HG03066 (cell line): ENCODE results near the gene CEP350.

Experiments
- ATAC-seq: cut with Tn5 transposase; IDR thresholded peaks from one replicate; pipeline ENCODE4 v1.9.1; 2021; ENCODE audit warnings: low read depth; ENCODE audit not compliant: unreplicated experiment

Gene CEP350

DNA sequence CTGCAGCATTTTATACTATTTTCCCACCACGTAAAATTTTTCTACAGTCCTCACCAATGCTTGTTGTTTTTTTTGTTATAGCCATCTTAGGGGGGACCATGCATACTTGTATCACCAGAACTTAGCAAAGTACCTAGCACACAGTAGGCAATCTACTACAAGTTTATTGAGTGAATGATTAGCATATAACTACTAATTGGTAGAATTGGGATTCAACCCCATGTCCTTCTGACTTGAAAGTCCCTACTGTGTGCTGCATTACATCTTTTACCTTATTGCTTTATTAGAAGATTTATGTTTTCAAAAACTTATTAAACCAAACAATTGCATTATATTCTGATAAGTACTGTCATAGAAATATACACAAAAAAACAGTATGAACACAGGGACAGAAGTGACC is 92.1 kb downstream of the CEP350 start:
- ATAC-seq: no peak

DNA sequence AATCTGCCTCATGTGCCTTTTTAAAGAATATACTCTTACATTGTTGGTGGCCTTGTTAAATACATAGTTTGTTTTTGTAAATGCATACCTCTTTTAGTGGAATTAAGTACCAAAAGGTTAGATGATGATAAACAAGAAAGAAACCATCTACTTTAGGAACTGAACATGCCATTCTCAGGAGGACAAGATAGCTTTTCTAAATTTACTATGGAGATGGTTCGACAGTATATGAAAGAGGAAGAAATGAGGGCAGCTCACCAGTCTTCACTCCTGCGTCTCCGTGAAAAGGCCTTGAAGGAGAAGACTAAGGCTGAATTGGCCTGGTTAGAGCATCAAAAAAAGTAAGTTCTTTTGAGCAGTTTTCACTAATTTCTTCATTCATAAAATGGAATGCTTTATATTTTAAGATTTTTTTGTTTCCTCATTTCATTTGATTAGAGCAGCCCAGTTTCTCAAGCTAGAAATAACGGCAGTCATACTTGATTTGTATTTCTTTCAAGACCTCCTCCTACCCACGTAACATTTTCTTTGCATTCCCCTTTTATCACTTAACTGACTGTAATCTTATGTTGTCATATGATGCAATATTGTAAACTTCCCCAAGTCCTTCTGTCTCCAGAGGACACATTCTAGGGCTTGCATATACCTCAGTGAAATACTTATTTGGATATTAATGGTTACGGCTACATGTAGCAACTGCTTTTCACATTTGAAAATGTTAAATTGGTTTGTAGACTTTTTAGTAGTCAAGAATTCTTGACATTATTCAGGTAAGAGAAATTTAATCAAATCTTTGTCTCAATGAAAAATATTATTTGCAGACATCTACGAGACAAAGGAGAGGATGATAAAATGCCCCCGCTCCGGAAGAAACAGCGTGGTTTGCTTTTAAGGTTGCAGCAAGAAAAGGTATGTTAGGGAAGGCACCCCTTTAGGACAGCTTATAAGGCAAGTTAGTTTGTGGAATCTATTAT is 99.3 kb downstream of the CEP350 start:
- no peak for ATAC-seq

DNA sequence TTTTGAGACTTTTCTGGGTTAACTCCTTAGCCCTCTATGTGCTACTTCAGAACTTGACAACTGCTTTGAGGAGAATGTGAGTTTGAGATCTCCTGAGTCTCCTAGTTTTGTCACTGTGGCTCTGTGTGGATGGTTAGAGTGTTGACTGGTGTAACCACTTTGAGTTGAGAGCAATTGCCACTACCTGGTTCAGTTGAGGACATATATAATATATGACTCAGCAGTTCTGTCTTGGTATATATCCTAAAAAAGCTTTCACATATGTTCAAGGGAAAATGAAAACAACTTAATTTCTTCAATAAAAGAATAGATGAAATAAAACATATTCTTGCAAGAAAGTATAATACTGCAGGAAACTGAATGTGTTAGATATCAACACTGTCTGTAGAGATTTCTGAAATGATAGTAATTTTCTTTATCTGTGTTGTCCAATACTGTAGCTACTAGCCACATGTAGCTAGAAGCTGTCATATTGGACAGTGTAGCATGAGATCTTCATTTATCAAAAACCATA is 103.3 kb downstream of the CEP350 start:
- no peak for ATAC-seq

DNA sequence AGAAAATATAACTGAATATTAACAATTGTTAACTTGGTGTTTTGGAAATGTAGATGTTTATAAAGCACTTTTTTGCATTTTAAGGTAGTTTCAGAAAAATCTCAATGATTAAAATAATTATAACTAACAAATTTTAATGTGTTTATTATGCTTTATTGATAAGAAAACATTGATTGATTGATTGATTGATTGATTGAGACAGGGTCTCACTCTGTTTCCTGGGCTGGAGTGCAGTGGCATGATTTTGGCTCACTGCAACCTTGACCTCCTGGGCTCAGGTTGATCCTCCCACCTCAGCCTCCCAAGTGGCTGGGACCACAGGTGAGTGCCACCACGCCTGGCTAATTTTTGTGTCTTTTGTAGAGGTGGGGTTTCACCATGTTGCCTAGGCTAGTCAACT is 106.4 kb downstream of the CEP350 start:
- ATAC-seq: no peak

DNA sequence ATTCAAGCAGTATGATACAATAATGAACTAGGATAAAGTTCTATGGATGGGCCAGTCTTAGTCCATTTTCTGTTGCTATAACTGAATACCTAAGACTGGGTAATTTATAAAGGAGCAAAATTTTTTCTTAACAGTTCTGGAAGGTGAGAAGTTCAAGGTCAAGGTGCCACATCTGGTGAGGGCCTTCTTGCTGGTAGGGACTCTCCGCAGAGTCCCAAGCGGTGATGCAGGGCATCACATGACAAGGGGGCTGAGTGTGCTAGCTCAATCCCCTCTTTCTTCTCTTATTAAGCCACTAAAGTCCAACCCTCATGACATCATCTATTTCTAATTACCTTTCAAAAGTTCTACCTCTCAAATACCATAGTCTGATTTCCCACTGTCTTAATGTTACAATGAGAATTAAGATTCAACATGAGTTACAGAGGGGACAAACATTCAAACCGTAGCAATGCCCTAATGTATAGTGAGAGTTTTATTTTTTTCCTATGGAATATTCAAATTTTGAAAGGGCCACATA is 107.9 kb downstream of the CEP350 start:
- no peak for ATAC-seq

DNA sequence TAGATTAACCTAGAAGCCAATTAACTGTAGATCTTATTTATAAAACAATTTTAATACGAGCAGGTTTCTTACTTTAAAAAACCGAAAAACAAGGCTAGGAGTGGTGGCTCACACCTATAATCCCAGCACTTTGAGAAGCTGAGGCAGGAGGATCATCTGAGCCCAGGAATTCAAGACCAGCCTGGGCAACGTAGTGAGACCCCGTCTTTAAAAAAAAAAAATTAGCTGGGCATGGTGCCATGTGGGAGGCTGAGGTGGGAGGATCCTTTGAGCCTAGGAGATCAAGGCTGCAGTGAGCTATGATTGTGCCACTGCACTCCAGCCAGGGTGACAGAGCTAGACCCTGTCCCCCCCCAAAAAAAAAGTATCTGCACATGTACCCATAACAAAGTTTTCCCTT is 110.8 kb downstream of the CEP350 start:
- no peak for ATAC-seq

DNA sequence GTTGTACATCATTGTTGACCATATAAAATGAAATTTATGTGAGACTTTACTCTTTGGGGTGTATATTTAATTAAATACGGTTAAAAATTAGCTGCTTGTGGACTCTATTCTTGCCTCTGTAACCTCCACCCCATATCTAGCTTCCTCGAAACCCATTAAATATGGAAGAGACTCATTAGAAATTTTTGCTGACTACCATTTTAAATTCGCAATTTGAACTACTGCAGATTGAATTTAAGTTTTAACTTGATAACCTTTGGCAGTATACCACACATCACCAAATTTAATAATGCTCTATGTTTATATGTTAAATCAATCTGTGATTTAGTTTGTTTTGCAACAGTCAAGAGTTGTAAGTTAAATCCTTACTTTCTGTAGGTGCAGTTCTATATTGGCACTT is 111.5 kb downstream of the CEP350 start:
- ATAC-seq: no peak

DNA sequence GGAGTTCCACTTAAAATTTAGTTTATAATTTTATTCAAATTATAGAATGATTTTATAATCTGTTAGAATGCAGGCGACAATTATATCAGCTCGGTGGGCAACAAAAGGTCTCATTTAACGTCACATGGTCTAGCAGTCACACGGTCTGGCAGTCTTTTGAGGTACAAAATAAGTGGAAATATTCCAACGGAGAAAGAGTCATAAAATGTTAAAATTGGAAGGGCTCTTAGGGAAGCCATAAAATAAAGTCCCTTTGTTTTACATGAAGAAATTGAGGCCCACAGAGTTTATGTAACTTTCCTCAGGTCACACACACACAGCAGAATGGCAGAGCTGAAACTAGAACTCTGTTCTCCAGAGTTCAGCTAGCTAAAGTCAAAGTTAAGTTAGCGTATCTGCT is 115.7 kb downstream of the CEP350 start:
- ATAC-seq: no peak

DNA sequence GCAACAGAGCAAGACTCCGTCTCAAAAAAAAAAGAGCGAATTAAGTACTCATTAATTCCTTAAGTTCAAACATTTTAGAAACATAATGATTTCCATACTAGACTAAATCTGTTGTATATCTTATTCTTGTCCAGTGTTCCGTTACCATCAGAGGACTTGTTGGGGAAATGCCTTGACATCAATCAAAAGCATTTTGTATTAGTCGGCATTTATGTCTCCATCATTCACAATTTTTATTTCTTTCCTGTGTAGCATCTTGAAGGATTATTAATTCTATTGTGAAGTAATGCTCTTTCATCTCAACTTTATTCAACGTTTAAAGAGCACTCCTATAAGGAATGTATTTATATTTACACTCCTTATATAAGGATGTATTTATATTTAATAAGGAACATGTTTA is 117.1 kb downstream of the CEP350 start:
- no peak for ATAC-seq

DNA sequence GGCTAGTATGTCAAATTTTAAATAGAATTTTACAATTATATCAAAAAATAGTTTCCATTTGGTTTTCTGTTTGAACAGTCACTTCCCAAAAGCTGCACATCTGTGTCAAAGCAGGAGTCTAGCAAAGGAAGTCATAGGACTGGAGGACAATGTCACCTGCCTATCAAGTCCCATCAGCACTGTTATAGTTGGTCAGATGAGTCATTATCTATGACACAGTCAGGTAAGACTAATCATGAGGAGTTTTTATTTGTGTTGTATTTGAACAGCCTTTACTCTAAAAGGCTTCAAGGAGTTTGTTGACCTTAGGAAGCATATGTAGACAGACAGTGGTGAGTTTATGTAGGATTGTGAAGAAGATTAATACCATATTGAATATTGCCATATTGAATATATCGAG is 125.8 kb downstream of the CEP350 start:
- ATAC-seq: no peak

DNA sequence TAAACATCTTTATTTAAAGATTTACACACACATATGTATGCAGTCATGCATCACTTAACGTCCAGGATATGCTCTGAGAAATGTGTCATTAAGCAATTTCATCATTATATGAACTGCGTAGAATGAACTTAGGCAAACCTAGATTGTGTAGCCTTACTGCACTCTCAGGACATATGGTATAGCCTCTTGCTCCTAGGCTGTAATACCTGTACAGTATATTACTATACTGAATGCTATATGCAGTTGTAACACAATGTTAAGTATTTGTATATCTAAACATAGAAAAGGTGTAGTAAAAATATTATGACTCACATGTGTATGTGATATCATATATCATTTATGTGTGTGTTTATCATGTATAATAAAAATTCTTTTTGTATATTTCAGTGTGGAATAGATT is 126.9 kb downstream of the CEP350 start:
- no peak for ATAC-seq

DNA sequence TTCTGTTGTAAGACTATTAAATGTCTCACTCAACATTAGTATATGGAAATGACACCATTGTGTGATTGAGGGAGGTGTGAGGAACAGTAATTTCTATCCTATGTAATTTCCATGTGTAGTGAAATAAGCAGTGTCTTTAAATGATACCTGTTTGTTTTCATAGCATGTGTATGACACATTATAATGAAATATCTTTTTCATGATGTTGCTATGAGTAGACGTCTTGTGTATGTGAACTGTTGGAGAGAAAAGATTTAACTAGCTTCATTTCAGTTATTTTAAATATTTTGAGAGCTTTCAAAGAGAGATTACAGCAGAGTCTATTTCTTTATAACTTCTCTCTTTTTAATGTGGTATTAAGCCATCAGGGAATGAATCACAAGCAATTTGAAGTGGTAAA is 128.6 kb downstream of the CEP350 start:
- ATAC-seq: no peak

DNA sequence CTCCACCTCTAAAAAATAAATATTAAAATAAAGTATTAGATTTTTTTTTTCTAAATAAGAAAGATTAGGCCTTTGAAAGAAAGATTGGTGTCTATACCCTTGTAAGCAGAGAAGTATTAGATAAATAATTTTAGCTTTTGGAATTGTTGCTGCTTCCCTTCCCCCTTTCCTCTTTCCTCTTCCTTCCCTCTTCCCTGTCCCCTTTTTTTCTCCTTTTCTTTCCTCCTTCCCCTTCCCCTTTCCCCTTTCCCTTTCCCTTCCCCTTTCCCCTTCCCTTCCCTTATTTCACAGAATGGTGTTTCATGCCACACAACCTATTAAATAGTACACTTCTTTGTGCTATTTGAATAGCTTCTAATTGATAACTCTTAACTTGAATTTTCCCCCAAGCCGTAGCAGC is 130.3 kb downstream of the CEP350 start:
- no peak for ATAC-seq

DNA sequence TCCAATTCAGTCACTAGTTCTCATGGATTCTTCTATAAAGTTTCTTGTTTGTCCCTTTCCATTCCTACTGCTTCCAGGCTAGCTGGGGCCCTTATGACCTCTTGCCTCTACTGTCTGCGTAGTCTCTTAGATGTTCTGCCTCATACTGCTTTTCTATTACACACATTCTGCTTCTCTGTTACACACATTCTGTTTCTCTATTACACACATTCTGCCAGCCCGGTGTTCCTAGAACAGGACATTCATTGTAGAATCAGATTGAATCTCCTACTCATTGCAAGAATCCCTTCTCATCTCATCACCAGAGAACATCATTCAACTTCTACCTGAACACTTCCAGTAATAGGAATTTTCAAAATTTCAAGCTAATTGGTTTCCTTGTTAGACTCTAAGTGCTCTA is 130.7 kb downstream of the CEP350 start:
- no peak for ATAC-seq

DNA sequence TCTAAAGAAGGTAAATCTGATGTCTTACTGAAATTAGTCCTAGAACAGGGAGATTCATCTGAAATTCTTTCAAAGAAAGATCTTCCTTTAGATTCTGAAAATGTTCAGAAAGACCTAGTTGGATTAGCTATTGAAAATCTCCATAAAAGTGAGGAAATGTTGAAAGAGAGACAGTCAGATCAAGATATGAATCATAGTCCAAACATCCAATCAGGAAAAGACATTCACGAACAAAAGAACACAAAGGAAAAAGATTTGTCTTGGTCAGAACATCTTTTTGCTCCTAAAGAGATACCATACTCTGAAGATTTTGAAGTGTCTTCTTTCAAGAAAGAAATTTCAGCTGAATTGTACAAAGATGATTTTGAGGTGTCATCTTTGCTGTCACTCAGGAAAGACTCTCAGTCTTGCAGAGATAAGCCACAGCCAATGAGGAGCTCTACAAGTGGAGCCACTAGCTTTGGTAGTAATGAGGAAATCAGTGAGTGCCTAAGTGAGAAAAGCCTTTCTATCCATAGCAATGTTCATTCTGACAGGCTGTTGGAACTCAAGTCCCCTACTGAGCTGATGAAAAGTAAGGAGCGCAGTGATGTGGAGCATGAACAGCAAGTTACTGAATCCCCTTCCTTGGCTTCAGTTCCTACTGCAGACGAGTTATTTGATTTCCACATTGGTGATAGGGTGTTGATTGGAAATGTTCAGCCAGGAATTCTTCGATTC is 138.5 kb downstream of the CEP350 start:
- ATAC-seq: no peak

DNA sequence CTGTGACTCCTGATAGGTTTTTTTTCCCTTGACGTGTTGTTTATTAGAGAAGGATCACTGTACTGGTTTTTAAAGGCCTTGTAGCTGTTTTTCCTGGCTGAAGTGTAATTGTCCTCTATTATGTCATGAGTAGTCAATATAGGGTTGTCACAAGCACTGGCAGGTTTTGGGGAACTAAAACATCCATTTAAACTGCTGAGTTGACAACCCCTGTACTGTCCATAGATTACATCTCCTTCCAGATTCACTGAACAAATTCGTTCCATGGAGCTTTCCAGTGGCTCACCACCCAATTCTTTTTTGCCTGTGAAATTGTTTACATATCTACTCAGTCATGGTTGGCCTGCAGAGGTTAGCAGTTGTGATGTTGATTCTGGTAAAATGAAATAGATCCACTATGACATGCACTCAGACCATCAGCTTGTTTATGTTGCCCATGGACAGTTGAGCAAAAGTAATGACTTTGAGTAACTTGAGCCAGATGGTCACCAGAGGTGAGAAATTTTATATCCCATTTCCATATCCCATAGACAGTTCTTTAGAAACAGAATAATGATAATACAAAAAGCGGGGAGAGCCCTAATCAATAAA is 140.2 kb downstream of the CEP350 start:
- no peak for ATAC-seq

DNA sequence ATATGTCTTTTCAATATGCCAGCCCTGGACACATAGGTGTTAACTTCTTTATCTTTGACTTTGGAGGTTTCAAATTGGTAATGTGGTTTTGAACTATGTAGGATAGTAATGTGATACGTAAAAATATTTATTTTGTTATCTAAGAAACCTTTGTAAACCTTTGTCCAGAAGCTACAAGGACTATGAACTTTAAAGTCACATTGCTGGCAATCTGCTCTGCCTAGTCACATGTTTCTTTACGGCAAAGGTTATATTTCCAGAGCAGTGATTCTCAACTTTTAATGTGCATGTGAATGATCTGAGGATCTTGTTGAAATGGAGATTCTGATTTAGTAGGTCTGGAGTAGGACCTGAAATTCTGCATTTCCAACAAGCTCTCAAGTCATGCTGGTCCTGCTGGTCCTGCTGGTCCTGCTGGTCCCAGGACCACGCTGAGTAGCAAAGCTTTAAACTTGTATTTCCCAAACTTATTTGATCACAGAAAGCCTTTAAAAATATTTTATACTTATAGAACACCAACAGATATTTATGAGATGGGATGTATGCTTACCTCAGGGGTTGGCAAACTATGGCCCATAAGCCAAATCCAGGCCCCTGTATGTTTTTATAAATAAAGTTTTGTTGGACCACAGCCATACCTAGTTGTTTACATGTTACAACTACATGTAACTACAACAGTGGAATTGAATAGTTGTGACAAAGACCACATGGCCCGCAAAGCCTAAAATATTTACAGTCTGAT is 142.1 kb downstream of the CEP350 start:
- ATAC-seq: no peak

DNA sequence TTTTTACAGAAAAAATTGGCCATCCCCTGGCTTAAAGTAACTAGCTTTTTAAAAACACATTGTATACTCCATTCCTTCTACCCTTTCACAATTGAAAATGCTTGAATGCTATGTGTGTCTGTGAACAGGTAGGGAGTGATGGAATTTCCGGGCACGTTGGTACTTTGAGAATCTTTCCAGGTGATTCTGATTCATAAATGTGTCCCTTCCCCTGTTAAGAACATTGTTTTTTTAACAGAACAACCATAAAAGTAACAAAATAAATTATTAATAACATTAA is 142.7 kb downstream of the CEP350 start:
- ATAC-seq: no peak

DNA sequence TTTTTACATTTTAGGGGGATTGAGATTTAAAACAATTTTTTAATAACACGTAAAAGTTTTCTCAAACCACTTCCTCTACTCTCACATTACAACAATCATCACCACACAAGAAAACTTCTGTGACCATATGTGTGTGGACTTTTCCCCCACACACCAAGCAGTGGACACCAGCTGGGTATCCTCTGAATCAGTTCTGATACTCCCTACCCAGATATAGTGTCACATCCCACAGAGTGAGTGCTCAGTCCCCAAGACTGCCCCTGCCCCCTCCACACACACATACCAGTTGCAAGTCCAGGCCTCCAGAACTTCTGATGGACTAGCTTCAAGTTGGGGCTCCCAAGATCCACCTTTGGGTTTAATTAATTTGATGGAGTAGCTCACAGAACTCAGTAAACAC is 146.8 kb downstream of the CEP350 start:
- no peak for ATAC-seq

DNA sequence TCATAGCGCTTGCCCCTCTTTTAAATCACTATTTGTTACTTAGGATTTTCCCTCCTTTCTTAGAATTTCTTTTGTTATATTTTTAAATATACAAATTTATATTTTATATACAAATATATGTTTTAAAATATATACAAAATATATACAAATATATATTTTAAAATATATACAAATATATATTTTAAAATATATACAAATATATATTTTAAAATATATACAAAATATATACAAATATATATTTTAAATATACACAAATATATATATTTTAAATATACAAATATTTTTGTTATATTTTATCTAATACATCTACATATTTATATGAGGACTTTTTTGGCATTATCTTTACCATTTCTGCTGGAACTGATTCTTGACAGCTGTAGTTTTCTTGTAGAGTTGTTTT is 149.2 kb downstream of the CEP350 start:
- ATAC-seq: no peak

DNA sequence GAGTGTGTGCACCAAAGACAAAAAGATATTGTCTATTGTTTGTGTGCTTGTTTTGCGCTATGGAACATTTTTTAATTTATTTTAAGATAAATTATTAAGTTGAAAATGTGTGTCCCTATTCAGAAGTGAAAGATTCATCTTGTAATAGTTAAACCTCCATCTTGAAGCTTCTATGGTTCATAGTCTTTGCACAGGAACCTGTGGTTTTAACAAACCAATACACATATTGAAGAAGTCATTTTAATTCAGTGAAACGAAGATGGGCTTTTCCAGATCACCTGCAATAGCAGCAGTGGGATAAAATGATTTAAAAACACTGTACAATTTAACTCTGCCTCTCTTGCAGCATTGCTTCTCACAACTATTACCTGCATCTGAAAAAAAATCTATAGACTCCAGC is 157.5 kb downstream of the CEP350 start:
- ATAC-seq: no peak
